ENCODE data around the gene SLC40A1.

Gene SLC40A1

GRCh38 chr2:189556526-189556925, 24.1 kb downstream of the SLC40A1 start:
- Histone ChIP-seq H3K9ac (ENCODE audit: low read length) (no peak overlapping the region), H3K4me1 (ENCODE audit: control insufficient read depth, insufficient read depth, low read length) (peaks cover 21% of the 10 kb centered on the region), H3K9me3 (ENCODE audit: control insufficient read depth, low read length) (no peaks in the 10 kb centered on the region), H3K36me3 (ENCODE audit: control insufficient read depth, insufficient read depth, low read length) (no peaks in the 10 kb centered on the region), H3K27me3 (ENCODE audit: control insufficient read depth, insufficient read depth, low read length) (no peaks in the 10 kb centered on the region), H3K4me3 (ENCODE audit: low read length) (no peak overlapping the region)

- Histone ChIP-seq H3K9me3 (ENCODE audit: control insufficient read depth, low read length) (no peaks in the 10 kb centered on the region), H3K4me1 (ENCODE audit: control insufficient read depth, insufficient read depth, low read length) (peaks cover 21% of the 10 kb centered on the region), H3K4me3 (ENCODE audit: low read length) (no peak overlapping the region), H3K36me3 (ENCODE audit: control insufficient read depth, insufficient read depth, low read length) (no peaks in the 10 kb centered on the region), H3K27me3 (ENCODE audit: control insufficient read depth, insufficient read depth, low read length) (no peaks in the 10 kb centered on the region), H3K9ac (ENCODE audit: low read length) (no peak overlapping the region)
Measured at GRCh38 chr2:189555232-189555631, 25.4 kb downstream of the SLC40A1 start.

- no peaks in the 10 kb centered on the region for H3K27me3 ChIP-seq (ENCODE audit: control insufficient read depth, insufficient read depth, low read length)
- H3K36me3 ChIP-seq (ENCODE audit: control insufficient read depth, insufficient read depth, low read length): no peaks in the 10 kb centered on the region
- H3K4me3 ChIP-seq (ENCODE audit: low read length): no peak overlapping the region
- no peak overlapping the region for H3K9ac ChIP-seq (ENCODE audit: low read length)
- peaks cover 20% of the 10 kb centered on the region for H3K4me1 ChIP-seq (ENCODE audit: control insufficient read depth, insufficient read depth, low read length)
- H3K9me3 ChIP-seq (ENCODE audit: control insufficient read depth, low read length): no peaks in the 10 kb centered on the region
Measured at GRCh38 chr2:189553504-189554088, 27.0 kb downstream of the SLC40A1 start.

GRCh38 chr2:189552991-189553404, 27.6 kb downstream of the SLC40A1 start:
- no peaks in the 10 kb centered on the region for H3K27me3 ChIP-seq (ENCODE audit: control insufficient read depth, insufficient read depth, low read length)
- no peak overlapping the region for H3K9ac ChIP-seq (ENCODE audit: low read length)
- H3K4me3 ChIP-seq (ENCODE audit: low read length): no peak overlapping the region
- no peaks in the 10 kb centered on the region for H3K36me3 ChIP-seq (ENCODE audit: control insufficient read depth, insufficient read depth, low read length)
- peaks cover 16% of the 10 kb centered on the region for H3K4me1 ChIP-seq (ENCODE audit: control insufficient read depth, insufficient read depth, low read length)
- no peaks in the 10 kb centered on the region for H3K9me3 ChIP-seq (ENCODE audit: control insufficient read depth, low read length)

GRCh38 chr2:189552334-189552990, 28.1 kb downstream of the SLC40A1 start:
- H3K9ac ChIP-seq (ENCODE audit: low read length): no peak overlapping the region
- H3K4me3 ChIP-seq (ENCODE audit: low read length): no peak overlapping the region
- no peaks in the 10 kb centered on the region for H3K27me3 ChIP-seq (ENCODE audit: control insufficient read depth, insufficient read depth, low read length)
- no peaks in the 10 kb centered on the region for H3K36me3 ChIP-seq (ENCODE audit: control insufficient read depth, insufficient read depth, low read length)
- peaks cover 16% of the 10 kb centered on the region for H3K4me1 ChIP-seq (ENCODE audit: control insufficient read depth, insufficient read depth, low read length)
- no peaks in the 10 kb centered on the region for H3K9me3 ChIP-seq (ENCODE audit: control insufficient read depth, low read length)

- Histone ChIP-seq H3K9me3 (ENCODE audit: control insufficient read depth, low read length) (no peaks in the 10 kb centered on the region), H3K27me3 (ENCODE audit: control insufficient read depth, insufficient read depth, low read length) (no peaks in the 10 kb centered on the region), H3K36me3 (ENCODE audit: control insufficient read depth, insufficient read depth, low read length) (no peaks in the 10 kb centered on the region), H3K4me1 (ENCODE audit: control insufficient read depth, insufficient read depth, low read length) (peaks cover 16% of the 10 kb centered on the region), H3K9ac (ENCODE audit: low read length) (no peak overlapping the region), H3K4me3 (ENCODE audit: low read length) (no peak overlapping the region)
Measured at GRCh38 chr2:189551808-189552207, 28.8 kb downstream of the SLC40A1 start.

- no peak overlapping the region for H3K9ac ChIP-seq (ENCODE audit: low read length)
- no peaks in the 10 kb centered on the region for H3K27me3 ChIP-seq (ENCODE audit: control insufficient read depth, insufficient read depth, low read length)
- H3K9me3 ChIP-seq (ENCODE audit: control insufficient read depth, low read length): no peaks in the 10 kb centered on the region
- peaks cover 16% of the 10 kb centered on the region for H3K4me1 ChIP-seq (ENCODE audit: control insufficient read depth, insufficient read depth, low read length)
- H3K4me3 ChIP-seq (ENCODE audit: low read length): no peak overlapping the region
- no peaks in the 10 kb centered on the region for H3K36me3 ChIP-seq (ENCODE audit: control insufficient read depth, insufficient read depth, low read length)
Measured at GRCh38 chr2:189549449-189549832, 31.1 kb downstream of the SLC40A1 start.

- Histone ChIP-seq H3K9ac (ENCODE audit: low read length) (no peak overlapping the region), H3K4me1 (ENCODE audit: control insufficient read depth, insufficient read depth, low read length) (peaks cover 16% of the 10 kb centered on the region), H3K9me3 (ENCODE audit: control insufficient read depth, low read length) (no peaks in the 10 kb centered on the region), H3K36me3 (ENCODE audit: control insufficient read depth, insufficient read depth, low read length) (no peaks in the 10 kb centered on the region), H3K27me3 (ENCODE audit: control insufficient read depth, insufficient read depth, low read length) (no peaks in the 10 kb centered on the region), H3K4me3 (ENCODE audit: low read length) (no peak overlapping the region)
Measured at GRCh38 chr2:189548666-189549448, 31.7 kb downstream of the SLC40A1 start.

GRCh38 chr2:189545418-189545817, 35.2 kb downstream of the SLC40A1 start:
- no peaks in the 10 kb centered on the region for H3K9me3 ChIP-seq (ENCODE audit: control insufficient read depth, low read length)
- no peaks in the 10 kb centered on the region for H3K27me3 ChIP-seq (ENCODE audit: control insufficient read depth, insufficient read depth, low read length)
- H3K4me3 ChIP-seq (ENCODE audit: low read length): no peak overlapping the region
- H3K4me1 ChIP-seq (ENCODE audit: control insufficient read depth, insufficient read depth, low read length): peaks cover 32% of the 10 kb centered on the region
- no peaks in the 10 kb centered on the region for H3K36me3 ChIP-seq (ENCODE audit: control insufficient read depth, insufficient read depth, low read length)
- no peak overlapping the region for H3K9ac ChIP-seq (ENCODE audit: low read length)

- H3K9ac ChIP-seq (ENCODE audit: low read length): no peak overlapping the region
- no peaks in the 10 kb centered on the region for H3K27me3 ChIP-seq (ENCODE audit: control insufficient read depth, insufficient read depth, low read length)
- peaks cover 38% of the 10 kb centered on the region for H3K4me1 ChIP-seq (ENCODE audit: control insufficient read depth, insufficient read depth, low read length)
- H3K36me3 ChIP-seq (ENCODE audit: control insufficient read depth, insufficient read depth, low read length): no peaks in the 10 kb centered on the region
- H3K4me3 ChIP-seq (ENCODE audit: low read length): no peak overlapping the region
- no peaks in the 10 kb centered on the region for H3K9me3 ChIP-seq (ENCODE audit: control insufficient read depth, low read length)
Measured at GRCh38 chr2:189544318-189545042, 36.1 kb downstream of the SLC40A1 start.

GRCh38 chr2:189543367-189543766, 37.2 kb downstream of the SLC40A1 start:
- Histone ChIP-seq H3K36me3 (ENCODE audit: control insufficient read depth, insufficient read depth, low read length) (no peaks in the 10 kb centered on the region), H3K4me1 (ENCODE audit: control insufficient read depth, insufficient read depth, low read length) (peaks cover 31% of the 10 kb centered on the region), H3K9ac (ENCODE audit: low read length) (no peak overlapping the region), H3K4me3 (ENCODE audit: low read length) (no peak overlapping the region), H3K9me3 (ENCODE audit: control insufficient read depth, low read length) (no peaks in the 10 kb centered on the region), H3K27me3 (ENCODE audit: control insufficient read depth, insufficient read depth, low read length) (no peaks in the 10 kb centered on the region)

Data from mucosa of stomach (tissue), 1 donor.